Right lung (tissue), 10 donors: ENCODE data around the gene PHYH. TPM values are rescaled to one million over a fixed set of nuclear protein-coding genes. Genes with fewer than 3 reads are reported as not detected.
A peak's percentile ranks its signal among the peaks of the same experiment; 100 is the strongest.
"Not testable (repeated sequence)": the region's sequence is repeated elsewhere in the genome, so short reads cannot be mapped to it uniquely, and the experiment has no call there.

Experiments used
- DNase-seq, 2 donors: peaks; one replicate each; pipeline ENCODE4 v3.0.0-alpha.2; 2013
- long read RNA-seq, 8 donors: transcript quantifications; one replicate each; lab custom pipeline, GENCODE V29; 2026
- polyA plus RNA-seq, 5 donors: library from polyadenylated mRNA; unstranded; fragments of 120-200 nt; gene quantifications; one replicate each; pipeline versions ENCODE4 v1.2.1 to v1.2.3, GENCODE V29; 2013; ENCODE audit warnings: inconsistent platforms in 1 of 5, low replicate concordance in 1 of 5; ENCODE audit not compliant: insufficient read length in 5 of 5, insufficient read depth in 1 of 5

PHYH gene
- polyA plus RNA-seq: 10 to 100 TPM; 28.3 to 34.0 (median 31.6) TPM
- long read RNA-seq, donor 1, transcript PHYH-201 (9 exons, 1,577 nt): major isoform, 27 of 33 reads
- long read RNA-seq, donor 1, partial matches to known transcripts: 6 of 33 reads
- long read RNA-seq, donor 1, other reads (novel, unspliced or antisense): 0 of 33 reads
- long read RNA-seq, donor 2, transcript PHYH-201 (9 exons, 1,577 nt): major isoform, 10 of 10 reads
- long read RNA-seq, donor 2, partial matches to known transcripts: 0 of 10 reads
- long read RNA-seq, donor 2, other reads (novel, unspliced or antisense): 0 of 10 reads
- long read RNA-seq, donor 3, transcript PHYH-201 (9 exons, 1,577 nt): major isoform, 11 of 12 reads
- long read RNA-seq, donor 3, partial matches to known transcripts: 0 of 12 reads
- long read RNA-seq, donor 3, other reads (novel, unspliced or antisense): 0 of 12 reads
- long read RNA-seq, donor 4, transcript PHYH-201 (9 exons, 1,577 nt): major isoform, 10 of 10 reads
- long read RNA-seq, donor 4, partial matches to known transcripts: 0 of 10 reads
- long read RNA-seq, donor 4, other reads (novel, unspliced or antisense): 0 of 10 reads
- long read RNA-seq, donor 5, transcript PHYH-201 (9 exons, 1,577 nt): major isoform, 17 of 22 reads
- long read RNA-seq, donor 5, partial matches to known transcripts: 5 of 22 reads
- long read RNA-seq, donor 5, other reads (novel, unspliced or antisense): 0 of 22 reads
- long read RNA-seq, donor 6, transcript PHYH-201 (9 exons, 1,577 nt): major isoform, 17 of 24 reads
- long read RNA-seq, donor 6, partial matches to known transcripts: 6 of 24 reads
- long read RNA-seq, donor 6, other reads (novel, unspliced or antisense): 0 of 24 reads
- long read RNA-seq, donor 7, transcript PHYH-201 (9 exons, 1,577 nt): major isoform, 13 of 15 reads
- long read RNA-seq, donor 7, partial matches to known transcripts: 0 of 15 reads
- long read RNA-seq, donor 7, other reads (novel, unspliced or antisense): 0 of 15 reads
- long read RNA-seq, donor 8, transcript PHYH-201 (9 exons, 1,577 nt): major isoform, 7 of 7 reads
- long read RNA-seq, donor 8, partial matches to known transcripts: 0 of 7 reads
- long read RNA-seq, donor 8, other reads (novel, unspliced or antisense): 0 of 7 reads

- DNase-seq: peak; percentile 89 to 90
Measured at GRCh38 chr10:13299437-13300287, at the start of gene PHYH. Gene PHYH (minus strand): TSS chr10:13300064. CDS start chr10:13300042, 22 bp downstream.

GRCh38 chr10:13348216-13349017, 48.6 kb upstream of the PHYH start, which contains the start of gene SEPHS1:
Gene SEPHS1 (minus strand): TSS chr10:13348293. CDS start chr10:13344950, 3,343 bp downstream.
- peak; percentile 67 to 78 for DNase-seq

GRCh38 chr10:13347500-13348156, 47.8 kb upstream of the PHYH start:
- peak; percentile 73 to 79 for DNase-seq

- DNase-seq: peak; percentile 30 to 36
Measured at GRCh38 chr10:13347043-13347499, 47.2 kb upstream of the PHYH start.

- peak; percentile 32 to 52 for DNase-seq
Measured at GRCh38 chr10:13346283-13347042, 46.6 kb upstream of the PHYH start.

GRCh38 chr10:13340626-13341376, 40.9 kb upstream of the PHYH start:
- DNase-seq: no peak

GRCh38 chr10:13340068-13340467, 40.2 kb upstream of the PHYH start:
- no peak for DNase-seq

GRCh38 chr10:13338390-13339110, 38.7 kb upstream of the PHYH start:
- DNase-seq: peak; percentile 70 to 76

- no peak for DNase-seq
Measured at GRCh38 chr10:13337827-13338196, 37.9 kb upstream of the PHYH start.

- no peak for DNase-seq
Measured at GRCh38 chr10:13337128-13337826, 37.4 kb upstream of the PHYH start.

- no peak for DNase-seq
Measured at GRCh38 chr10:13335881-13336280, 36.0 kb upstream of the PHYH start.

- DNase-seq: no peak
Measured at GRCh38 chr10:13334556-13334955, 34.7 kb upstream of the PHYH start.

- DNase-seq: no peak
Measured at GRCh38 chr10:13331646-13332045, 31.8 kb upstream of the PHYH start.

GRCh38 chr10:13330980-13331379, 31.1 kb upstream of the PHYH start:
- not testable (repeated sequence) for DNase-seq

GRCh38 chr10:13329565-13329964, 29.7 kb upstream of the PHYH start:
- DNase-seq: no peak

GRCh38 chr10:13328613-13329012, 28.7 kb upstream of the PHYH start:
- DNase-seq: no peak
